BJ (cell line): ENCODE results near the gene CCDC187. TPM values are rescaled to one million over a fixed set of nuclear protein-coding genes. Genes with fewer than 3 reads are reported as not detected.

Source experiments
- CTCF ChIA-PET: fragments of 350-600 bp; formaldehyde crosslinking; extraction: SDS; loops from one replicate; lab custom pipeline; 2021; ENCODE audit warnings: antibody characterized with exemption, inconsistent platforms; lab: Yijun Ruan, JAX
- POLR2A ChIA-PET: fragments of 300-600 bp; sonication (Branson Sonifier 250); formaldehyde crosslinking; extraction: SDS; loops from one replicate; lab custom pipeline; 2021; ENCODE audit warnings: antibody characterized with exemption; lab: Charles Lee
- DNase-seq: peaks from one replicate; pipeline ENCODE4 v3.0.0-alpha.2; 2011; ENCODE audit warnings: low read depth
- H3K27me3 ChIP-seq: 2 replicates; pipeline ENCODE4 v1.6.0; 2011; ENCODE audit warnings: low read length; ENCODE audit not compliant: control insufficient read depth, insufficient read depth
- H3K36me3 ChIP-seq: 2 replicates; pipeline ENCODE4 v1.5.1; 2011; ENCODE audit warnings: low read length; ENCODE audit not compliant: control insufficient read depth, insufficient read depth
- H3K4me3 ChIP-seq: 2 replicates; pipeline ENCODE4 v1.5.1; 2011; ENCODE audit warnings: low read depth, mild to moderate bottlenecking, control low read depth, low read length
- polyA plus RNA-seq: library from polyadenylated mRNA; depleted of rRNA; stranded (reverse); fragments of >200 nt; gene quantifications from 2 replicates; pipeline ENCODE4 v1.2.3, GENCODE V29; 2011
- TF ChIP-seq, protein P1 (sequence below): IDR thresholded peaks from 2 replicates; pipeline ENCODE4 v1.5.1; 2011; ENCODE audit warnings: low read depth, mild to moderate bottlenecking, control low read depth, inconsistent platforms, low read length, moderate library complexity; ENCODE audit not compliant: insufficient read depth

The CCDC187 gene
- polyA plus RNA-seq, 1 experiment: not detected

DNA sequence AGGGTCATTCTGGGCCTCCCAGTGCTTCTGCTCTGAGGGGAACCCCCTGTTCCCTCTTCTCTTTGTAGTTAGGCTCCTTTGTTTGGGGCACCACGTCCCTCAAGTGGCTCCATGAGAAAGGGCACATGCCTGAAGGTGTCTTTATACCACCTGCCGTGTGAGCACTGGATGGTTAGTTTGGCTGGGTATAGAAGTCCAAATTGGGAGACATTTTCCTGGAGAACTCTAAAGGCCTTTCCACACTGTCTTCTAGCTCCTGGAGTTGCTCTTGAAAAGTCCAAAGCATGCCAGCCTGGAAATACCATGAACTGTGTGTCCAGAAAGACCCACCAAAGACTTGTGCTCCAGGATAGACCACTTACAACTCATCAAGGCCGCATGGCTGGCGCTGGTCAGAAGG, 11.1 kb upstream of the CCDC187 start:
- Histone ChIP-seq H3K27me3 (no peaks in the 10 kb centered on the region), H3K36me3 (no peaks in the 10 kb centered on the region), H3K4me3 (no peak overlapping the region)
- DNase-seq: no peak
- ChIA-PET POLR2A (no interaction called here), CTCF (interaction anchor here (4.9 kb wide), 1 partner anchor 10 kb away, joined by 93 read pairs; the partner anchor contains the start of gene GPSM1)
- TF ChIP-seq, protein P1, sequence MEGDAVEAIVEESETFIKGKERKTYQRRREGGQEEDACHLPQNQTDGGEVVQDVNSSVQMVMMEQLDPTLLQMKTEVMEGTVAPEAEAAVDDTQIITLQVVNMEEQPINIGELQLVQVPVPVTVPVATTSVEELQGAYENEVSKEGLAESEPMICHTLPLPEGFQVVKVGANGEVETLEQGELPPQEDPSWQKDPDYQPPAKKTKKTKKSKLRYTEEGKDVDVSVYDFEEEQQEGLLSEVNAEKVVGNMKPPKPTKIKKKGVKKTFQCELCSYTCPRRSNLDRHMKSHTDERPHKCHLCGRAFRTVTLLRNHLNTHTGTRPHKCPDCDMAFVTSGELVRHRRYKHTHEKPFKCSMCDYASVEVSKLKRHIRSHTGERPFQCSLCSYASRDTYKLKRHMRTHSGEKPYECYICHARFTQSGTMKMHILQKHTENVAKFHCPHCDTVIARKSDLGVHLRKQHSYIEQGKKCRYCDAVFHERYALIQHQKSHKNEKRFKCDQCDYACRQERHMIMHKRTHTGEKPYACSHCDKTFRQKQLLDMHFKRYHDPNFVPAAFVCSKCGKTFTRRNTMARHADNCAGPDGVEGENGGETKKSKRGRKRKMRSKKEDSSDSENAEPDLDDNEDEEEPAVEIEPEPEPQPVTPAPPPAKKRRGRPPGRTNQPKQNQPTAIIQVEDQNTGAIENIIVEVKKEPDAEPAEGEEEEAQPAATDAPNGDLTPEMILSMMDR: no peak

DNA sequence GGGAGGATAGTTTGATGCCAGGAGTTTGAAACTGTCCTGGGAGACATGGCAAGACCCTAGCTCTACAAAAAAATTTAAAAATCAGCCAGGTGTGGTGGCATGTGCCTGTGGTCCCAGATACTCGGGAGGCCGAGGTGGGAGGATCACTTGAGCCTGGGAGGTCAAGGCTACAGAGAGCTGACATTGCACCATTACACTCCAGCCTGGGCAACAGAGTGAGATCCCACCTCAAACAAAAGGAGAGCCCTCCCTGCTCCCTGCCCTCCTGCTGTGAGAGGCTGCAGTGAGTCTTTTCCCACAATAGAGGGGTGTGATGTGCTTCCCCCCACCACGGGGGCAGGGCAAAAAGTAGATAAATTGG, 10.1 kb upstream of the CCDC187 start:
- H3K4me3 ChIP-seq: no peak overlapping the region
- POLR2A ChIA-PET: no interaction called here
- CTCF ChIA-PET: interaction anchor here (1.0 to 4.9 kb wide), 5 partner anchors 11 to 88 kb away, joined by 3 to 93 read pairs (median 68); partner anchors contain the start of genes CARD9, DNLZ, GPSM1 and SNAPC4
- no peaks in the 10 kb centered on the region for H3K36me3 ChIP-seq
- no peak for DNase-seq
- TF ChIP-seq, protein P1: no peak
- H3K27me3 ChIP-seq: no peaks in the 10 kb centered on the region

DNA sequence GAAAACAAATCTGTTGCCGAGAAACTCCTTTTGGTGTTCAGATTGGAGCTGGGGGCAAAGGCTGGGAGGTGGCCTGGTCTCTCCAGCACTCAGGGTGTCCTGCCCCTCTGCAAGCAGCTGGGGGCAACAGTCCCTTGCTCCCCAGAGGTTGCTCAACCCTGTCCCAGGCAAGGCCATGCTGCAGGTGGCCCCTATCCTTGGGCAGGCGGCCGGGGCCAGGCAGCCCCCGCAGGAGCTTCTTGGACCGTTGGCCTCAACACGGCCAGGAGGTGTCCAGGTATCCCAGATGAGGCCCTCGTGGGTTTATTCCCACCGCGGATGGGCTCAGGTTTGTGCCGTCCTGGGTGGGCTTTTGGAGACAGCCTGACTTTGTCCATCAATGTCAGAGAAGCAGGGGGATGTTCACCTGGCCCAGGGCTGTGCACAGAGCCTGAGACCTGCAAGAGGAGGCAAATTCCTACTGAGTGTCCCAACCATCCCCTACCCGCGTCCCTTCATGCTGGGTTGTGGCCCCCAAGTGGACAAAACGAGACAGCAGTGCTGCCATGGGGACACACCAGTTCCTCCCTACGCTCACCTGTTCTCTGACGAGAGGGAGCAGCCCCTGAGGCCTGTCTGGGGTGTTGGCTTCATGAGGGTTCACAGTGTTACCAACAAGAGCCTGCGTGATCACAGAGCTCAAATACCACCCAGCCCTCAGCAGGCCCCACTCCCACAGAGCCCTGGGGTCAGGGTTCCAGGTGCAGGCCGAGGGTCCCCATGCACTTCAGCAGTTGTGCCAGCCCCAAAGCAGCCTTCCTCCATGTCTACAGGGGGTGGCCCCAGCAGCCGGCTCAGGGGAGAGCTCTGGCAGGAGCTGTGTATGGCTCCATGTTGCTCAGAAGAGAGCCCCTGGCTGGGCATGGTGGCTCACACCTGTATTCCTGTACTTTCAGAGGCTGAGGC, 9.5 kb upstream of the CCDC187 start:
- Histone ChIP-seq H3K27me3 (no peaks in the 10 kb centered on the region), H3K36me3 (no peaks in the 10 kb centered on the region), H3K4me3 (no peak overlapping the region)
- TF ChIP-seq, protein P1: no peak
- DNase-seq: no peak
- ChIA-PET POLR2A (no interaction called here), CTCF (interaction anchor here (0.8 to 4.9 kb wide), 25 partner anchors 9 to 131 kb away, joined by 3 to 93 read pairs (median 5); partner anchors contain the start of genes CARD9, DNLZ, GPSM1 and SNAPC4)

DNA sequence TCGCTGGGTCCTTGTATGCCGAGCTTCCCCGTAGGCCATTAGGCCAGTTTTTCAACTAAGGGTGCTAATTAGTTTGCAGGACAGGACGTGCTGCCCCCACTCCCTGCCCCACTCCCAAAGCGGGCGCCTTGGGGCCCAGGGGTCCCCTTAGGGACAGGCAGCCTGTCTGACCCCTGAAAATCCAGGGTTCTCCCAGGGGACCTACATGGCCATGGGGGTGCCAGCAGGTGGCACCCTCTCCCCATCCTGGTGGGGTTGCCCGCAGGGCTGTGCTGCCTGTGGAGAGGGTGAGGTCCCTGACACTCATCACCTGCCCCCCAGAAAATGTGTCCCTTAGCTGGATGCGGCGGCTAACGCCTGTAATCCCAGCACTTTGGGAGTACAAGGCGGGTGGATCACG, 8.5 kb upstream of the CCDC187 start:
- POLR2A ChIA-PET: no interaction called here
- no peak for DNase-seq
- TF ChIP-seq, protein P1: peak; percentile 92
- CTCF ChIA-PET: interaction anchor here (0.6 to 4.9 kb wide), 25 partner anchors 8 to 196 kb away, joined by 3 to 93 read pairs (median 5); partner anchors contain the start of genes CARD9, DNLZ, GPSM1 and SNAPC4
- H3K27me3 ChIP-seq: no peaks in the 10 kb centered on the region
- H3K36me3 ChIP-seq: no peaks in the 10 kb centered on the region
- no peak overlapping the region for H3K4me3 ChIP-seq

DNA sequence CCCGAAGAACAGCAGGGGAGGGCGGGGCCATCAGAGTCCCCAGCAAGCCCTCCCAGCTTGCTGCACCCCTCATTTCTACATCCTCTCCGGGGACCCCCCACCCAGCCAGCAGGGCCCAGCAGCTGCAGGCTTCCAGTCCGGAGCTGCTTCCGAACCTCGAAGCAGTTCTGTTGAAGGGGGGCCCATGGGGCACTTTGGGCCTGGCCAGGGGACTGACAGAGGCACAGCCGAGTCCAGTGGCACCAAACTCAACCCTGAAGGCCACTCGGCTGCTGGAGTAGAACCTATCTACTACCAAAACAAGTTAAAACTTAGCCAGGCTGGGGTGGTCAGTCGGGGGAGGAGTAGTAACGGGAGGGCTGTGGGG, 8.1 kb upstream of the CCDC187 start:
- Histone ChIP-seq H3K36me3 (no peaks in the 10 kb centered on the region), H3K4me3 (no peak overlapping the region), H3K27me3 (no peaks in the 10 kb centered on the region)
- no peak for DNase-seq
- TF ChIP-seq, protein P1: no peak
- CTCF ChIA-PET: interaction anchor here (0.6 to 4.9 kb wide), 16 partner anchors 13 to 196 kb away, joined by 3 to 93 read pairs (median 6); partner anchors contain the start of genes CARD9, DNLZ, GPSM1 and SNAPC4
- POLR2A ChIA-PET: no interaction called here
